Dedifferentiated amniotic fluid mesenchymal stem cell (primary cell): ENCODE results near the gene ADIPOR2.

Experiments used
- DNase-seq: peaks from one replicate; pipeline ENCODE4 v3.0.0-alpha.2; 2016; ENCODE audit errors: extremely low spot score

Gene ADIPOR2, protein sequence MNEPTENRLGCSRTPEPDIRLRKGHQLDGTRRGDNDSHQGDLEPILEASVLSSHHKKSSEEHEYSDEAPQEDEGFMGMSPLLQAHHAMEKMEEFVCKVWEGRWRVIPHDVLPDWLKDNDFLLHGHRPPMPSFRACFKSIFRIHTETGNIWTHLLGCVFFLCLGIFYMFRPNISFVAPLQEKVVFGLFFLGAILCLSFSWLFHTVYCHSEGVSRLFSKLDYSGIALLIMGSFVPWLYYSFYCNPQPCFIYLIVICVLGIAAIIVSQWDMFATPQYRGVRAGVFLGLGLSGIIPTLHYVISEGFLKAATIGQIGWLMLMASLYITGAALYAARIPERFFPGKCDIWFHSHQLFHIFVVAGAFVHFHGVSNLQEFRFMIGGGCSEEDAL

GRCh38 chr12:1690578-1691122, at the start of gene ADIPOR2:
Gene ADIPOR2, plus strand, starts transcription at chr12:1691070. Its CDS starts 63,274 bp downstream, at chr12:1754344.
- peak; percentile 94 for DNase-seq

DNA sequence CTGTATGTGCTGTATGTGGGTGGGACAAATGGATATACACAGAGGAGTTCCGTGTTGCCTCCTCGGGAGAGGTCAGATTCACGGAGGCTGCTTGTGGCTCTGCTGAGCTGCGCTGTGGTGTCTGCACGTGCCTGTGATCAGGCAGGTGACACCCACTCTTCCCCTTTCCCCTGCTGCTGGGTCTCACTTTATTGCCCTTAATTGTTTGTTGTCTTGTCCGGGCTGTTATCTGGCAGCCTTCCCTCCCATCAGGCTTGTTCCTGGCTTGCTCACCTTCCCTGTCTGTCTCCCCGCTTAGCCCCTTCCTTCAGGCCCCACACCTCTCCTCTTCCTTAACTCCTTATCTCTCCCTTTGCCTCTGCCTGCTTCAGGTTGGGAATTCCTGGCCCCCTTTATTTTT, 48.4 kb upstream of the ADIPOR2 start:
- DNase-seq = no peak

DNA sequence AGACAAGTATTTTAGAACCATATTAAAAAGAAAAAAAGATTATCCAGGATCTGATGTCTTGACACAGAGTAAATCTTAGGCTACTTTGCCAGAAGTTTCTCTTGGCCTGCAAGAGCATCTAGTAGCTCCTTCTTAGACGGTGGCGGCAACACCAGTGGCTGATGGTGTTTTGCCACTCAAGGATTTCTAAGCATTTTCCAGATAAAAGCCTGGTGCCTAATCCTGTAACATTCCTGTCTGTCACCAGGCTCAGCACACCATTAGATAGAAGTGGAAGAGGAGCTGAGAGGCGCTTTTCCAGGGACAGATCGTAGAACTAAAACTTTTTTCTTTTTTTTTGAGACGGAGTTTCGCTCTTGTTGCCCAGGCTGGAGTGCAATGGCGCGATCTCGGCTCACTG, 47.8 kb upstream of the ADIPOR2 start:
- DNase-seq = no peak

DNA sequence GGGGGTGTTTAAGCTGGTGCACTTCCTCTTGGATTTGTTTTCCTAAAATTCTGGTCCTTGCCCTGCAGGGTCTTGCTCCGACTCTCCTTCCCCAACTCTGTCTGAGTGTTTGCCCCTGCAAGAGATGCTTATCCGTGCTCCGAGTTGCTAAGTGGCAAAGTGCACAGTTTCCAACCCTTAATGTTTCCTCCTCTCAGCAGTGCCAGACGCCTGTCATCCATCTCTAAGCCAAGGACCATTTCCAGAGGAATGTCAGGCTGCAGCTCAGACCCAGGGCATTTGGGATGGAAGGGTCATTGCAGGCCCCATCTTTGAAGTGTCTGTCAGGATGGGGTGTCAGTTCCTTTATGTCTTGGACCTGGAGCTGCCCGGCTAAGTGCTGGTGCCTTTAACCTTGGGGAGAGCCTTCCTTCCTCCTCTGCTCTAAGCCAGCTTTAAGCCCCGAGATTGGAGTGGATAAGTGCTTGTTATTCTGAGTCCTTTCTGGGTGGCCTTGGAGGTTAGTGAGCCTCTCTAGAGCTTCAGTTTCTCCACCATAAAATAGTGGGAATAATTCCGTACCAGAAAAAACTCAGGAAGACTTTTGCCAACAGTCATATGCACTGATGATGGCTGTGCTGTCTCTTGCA, 46.9 kb upstream of the ADIPOR2 start:
- no peak for DNase-seq

DNA sequence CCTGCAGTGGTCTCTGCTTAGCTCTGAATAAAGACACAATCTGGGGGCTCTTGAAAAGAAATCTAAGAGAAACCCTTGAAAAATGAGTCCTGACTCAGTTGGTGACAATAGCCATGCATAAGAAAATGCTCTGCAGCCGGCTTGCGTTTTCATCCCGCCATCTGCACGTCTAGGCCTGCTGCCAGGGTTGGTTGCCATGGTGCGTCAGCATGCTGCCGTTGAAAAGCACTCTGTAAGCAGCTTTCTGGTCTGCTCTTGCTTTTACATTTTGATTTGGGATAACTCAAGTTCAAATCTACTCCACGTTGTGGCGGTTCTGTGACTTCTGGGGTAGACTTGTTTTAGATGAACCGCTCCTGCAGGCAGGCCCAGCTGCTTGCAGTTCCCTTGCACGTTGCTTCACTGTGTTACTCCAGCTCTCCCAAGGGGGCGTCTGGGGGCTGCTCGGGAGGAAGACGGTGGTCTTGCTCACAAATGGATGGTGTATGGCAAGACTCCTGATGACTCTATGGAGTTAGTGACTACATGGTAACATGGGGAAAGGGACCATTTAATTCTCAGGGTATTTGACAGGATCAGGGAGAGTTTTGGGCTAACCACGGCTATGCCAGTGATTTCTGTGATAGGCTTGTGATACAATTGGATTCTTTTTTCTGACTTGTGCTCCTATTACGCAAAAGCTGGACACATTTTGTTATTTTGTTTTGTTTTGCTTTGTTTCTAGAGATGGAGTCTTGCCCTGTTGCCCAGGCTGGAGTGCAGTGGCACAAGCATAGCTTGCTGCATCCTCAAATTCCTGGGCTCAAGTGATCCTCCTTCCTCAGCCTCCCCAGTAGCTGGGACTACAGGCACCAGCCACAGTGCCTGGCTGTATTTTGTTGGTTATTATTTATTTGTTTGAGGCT, 46.1 kb upstream of the ADIPOR2 start:
- peak; percentile 51 for DNase-seq

DNA sequence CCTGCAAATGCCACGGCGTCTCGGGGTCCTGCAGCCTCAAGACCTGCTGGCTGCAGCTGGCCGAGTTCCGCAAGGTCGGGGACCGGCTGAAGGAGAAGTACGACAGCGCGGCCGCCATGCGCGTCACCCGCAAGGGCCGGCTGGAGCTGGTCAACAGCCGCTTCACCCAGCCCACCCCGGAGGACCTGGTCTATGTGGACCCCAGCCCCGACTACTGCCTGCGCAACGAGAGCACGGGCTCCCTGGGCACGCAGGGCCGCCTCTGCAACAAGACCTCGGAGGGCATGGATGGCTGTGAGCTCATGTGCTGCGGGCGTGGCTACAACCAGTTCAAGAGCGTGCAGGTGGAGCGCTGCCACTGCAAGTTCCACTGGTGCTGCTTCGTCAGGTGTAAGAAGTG, 45.1 kb upstream of the ADIPOR2 start:
- no peak for DNase-seq

DNA sequence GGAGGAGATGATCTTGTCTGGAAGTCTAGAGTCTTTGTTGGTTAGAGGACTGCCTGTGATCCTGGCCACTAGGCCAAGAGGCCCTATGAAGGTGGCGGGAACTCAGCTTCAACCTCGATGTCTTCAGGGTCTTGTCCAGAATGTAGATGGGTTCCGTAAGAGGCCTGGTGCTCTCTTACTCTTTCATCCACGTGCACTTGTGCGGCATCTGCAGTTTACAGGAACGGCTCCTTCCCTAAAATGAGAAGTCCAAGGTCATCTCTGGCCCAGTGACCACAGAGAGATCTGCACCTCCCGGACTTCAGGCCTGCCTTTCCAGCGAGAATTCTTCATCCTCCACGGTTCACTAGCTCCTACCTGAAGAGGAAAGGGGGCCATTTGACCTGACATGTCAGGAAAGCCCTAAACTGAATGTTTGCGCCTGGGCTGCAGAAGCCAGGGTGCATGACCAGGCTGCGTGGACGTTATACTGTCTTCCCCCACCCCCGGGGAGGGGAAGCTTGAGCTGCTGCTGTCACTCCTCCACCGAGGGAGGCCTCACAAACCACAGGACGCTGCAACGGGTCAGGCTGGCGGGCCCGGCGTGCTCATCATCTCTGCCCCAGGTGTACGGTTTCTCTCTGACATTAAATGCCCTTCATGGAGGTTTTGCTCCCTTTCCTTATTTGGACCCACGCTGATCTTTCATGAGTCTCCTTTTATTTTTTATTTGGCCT, 44.1 kb upstream of the ADIPOR2 start:
- DNase-seq = no peak

DNA sequence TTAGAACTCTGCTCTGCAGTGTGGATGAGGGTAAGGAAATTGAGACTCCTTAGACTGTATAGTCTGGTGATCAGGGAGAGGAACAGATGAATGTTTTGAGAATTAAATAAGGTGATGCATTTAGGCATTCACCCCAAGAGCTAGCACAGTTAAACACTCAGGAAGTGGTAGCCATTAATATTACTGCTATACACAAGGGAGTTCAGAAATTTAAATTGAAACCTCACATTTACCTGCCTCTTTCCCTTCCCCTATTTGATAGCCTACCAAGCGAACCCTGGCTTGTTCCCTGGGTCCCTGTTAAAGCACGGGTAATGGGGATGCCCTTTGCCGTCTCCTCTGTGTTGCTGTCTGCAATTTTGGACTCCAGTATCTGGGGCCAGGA, 43.6 kb upstream of the ADIPOR2 start:
- no peak for DNase-seq

DNA sequence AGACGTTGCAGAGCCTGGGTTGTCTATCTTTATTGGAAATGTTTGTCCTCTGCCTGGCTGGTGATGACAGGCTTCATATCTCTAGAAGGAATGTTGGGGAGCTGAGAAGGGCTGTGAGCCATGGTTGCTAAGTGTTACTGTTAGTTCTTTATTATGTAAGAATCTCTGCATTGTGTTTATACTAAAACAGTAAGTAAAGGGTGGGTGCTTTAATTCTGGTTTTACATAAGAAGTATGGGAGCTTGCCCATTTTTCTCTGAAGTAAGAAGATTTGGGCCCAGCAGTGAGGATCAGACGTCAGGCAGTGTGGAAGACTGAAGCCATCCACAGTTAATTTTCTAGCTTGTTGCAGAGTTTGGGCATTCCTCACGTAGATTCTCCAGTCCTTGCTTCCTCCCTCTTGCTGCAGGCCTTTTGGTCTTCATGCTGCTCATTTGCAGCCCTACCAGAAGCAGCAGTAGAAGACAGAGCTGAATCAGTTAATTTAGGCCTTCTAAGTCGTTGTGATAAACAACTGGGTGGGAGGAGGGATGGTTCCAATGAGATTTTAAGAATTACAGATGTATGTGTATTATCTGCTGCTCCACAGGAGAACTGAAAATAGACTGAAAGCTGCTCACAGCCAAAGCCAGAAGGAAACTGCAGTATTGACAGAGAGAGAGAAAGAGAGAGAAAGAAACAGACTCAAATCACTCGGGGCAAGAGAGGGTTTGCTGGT, 40.5 kb upstream of the ADIPOR2 start:
- DNase-seq = no peak

DNA sequence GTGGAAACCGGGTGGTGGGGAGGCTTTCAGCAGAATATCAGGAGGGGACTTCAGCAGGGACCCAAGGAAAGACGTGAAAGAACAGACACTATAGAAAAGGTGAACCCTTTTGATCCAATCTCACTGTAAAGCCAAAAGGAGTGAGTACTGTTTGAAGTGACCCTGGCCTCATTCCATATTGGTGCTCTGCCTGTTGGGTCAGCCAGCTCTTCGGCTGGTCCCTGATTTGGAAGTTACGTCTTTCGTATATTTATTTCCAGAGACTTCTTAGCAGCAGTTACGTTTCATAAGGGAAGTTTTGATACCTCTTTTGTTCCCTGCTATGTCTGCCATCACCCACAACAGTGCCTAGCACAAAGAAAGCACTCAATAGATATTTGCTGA, 39.9 kb upstream of the ADIPOR2 start:
- no peak for DNase-seq

DNA sequence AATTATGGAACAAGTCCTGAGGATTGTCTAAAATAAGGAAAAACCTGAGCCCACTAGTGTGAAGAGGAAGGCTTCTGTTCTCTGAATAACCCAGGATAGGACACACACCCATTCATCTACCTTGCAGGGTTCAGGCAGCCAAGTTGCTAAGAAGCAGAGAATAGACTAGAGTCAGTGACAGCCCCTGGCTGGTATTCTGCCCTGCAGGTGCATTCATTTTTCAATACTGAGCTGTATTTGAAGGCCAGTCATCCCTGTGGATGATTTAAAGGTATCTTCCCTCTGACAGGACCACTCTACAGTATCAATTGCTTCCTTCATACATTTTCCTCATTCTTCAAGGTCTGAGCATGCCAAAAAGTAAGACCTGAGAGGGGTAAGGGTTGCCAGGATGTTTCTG, 38.9 kb upstream of the ADIPOR2 start:
- no peak for DNase-seq

DNA sequence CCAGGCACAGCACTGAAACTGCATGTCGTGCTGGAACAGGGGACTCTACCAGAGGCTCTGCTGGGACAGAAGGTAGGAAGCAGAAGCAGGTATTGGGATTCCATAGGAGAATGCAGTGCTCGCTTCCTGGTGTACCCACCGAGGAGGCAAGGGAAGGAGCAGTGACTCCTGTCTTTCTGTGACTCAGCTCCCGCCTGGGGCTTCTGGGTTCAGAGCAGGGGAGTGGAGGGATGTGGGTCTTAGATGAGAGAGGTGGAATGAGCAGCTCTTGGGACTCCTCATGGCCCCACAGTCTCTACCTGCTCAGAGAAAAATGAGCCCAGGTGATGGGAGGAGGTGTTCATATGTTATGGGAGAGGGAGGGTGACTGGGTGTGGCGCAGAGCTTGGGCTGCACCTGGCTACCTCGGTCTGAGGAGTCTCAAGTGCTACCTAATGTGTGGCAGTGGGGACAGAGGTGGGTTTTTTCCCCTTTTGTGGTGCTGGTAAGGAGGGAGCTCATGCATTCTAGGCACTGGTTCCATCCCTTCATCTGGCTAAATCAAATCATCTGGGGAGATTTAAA, 35.6 kb upstream of the ADIPOR2 start:
- no peak for DNase-seq

DNA sequence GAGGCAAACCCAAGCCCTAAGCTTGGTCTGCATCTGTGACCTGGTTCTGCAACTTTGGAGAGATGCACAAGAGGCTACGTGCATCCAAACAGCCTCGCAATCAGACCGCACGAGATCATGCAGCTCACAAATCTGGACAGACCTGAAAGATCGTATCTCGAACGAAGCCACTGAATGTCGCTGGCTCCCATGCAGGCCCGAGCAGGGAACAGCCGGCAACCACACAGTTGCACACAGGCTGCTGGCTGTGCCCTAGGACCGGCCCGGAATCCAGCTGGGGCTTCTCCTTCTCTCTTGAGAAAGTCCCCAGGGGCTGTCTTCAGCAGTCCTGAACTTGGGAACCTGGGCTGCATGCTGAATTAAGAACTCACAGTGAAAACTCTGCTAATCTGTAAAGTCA, 34.0 kb upstream of the ADIPOR2 start:
- DNase-seq = no peak

DNA sequence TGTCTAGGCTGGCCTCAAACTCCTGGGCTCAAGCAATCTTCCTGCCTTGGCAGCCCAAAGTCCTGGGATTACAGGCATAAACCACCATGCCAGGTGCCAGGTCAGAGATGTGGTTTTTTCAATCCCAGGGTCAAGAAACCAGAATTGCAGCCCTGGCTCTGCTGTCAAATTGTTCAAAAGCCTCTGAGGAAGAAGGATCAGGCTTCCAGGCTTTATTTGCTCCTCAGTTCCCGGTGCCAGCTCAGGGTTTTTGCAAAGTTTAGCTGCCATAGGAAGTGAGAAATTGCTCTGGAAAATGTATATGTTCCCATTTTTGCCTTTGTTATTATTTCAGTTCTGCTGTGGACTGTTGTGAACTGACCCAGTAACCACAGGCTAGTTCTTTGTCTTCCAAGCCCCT, 33.2 kb upstream of the ADIPOR2 start:
- DNase-seq = no peak

GRCh38 chr12:1660304-1661187, 30.3 kb upstream of the ADIPOR2 start:
- DNase-seq = no peak

DNA sequence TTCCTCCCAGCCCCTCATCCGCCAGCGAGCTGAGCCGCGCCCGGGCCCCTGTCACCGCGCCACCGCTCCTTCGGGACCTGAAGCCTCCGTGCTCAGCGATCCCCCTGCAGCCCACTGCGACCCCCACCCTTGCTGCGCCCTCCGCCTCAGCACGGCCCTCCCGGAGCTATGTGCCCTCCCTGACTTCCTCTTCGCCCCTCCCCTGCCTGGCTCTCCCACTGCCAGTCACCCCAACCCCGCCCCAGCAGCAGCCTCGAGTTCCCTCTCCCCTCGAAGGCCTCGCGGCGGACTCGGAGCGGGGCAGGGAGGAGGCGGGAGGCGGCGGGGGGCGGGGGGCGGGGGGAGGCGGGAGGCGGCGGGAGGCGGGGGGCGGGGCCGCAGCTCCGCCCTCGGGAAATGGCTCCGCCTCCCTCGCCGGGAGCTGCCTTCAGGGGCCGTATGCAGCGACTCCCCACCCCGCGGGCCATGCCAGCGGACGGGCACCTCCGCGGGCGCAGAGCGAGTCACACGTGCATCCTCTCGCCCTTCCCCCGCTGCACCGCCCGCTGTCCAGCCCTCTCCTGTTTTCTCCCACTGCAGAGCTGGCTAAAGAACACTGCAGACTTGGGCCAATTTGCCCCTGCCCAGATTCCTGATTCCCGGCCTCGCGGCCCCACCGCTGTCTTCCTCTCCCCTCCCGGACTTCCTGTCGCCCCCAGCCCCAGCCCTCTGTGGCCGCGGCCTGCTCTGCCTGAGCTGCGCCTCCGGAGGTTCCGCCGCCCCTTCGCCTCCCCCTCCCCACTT, 29.1 kb upstream of the ADIPOR2 start:
- peak; percentile 87 for DNase-seq

DNA sequence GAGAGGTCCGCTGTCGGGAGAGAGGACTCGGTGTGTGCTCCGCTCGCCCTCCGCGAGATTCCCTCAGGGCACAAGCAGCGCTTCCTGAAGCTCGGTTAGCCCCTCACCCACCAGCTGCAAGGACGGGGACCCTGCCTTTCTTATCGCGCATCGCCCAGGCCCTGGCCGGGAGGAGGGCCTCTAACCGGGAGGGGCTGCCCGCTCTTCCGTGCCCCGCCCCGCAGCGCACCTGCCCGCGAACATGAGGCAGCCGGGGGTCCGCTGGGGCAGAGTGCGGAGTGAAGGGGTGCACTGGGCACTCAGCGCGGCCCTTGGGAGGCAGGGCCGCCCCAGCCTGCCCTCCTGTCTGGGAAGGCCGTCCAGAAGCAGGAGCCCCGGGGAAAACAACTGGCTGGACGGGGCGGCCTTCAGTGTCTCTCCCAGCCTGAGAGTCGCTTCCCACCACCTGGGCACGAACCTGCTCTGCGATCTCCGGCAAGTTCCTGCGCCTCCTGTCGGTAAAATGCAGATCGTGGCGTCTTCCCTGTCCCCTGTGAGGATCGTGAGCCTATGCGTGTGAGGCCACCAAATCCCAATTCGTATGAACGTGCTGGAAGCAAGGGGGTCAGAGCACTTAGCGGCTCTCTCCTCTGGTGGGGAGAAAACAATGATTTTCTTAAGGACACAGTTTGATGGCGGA, 28.0 kb upstream of the ADIPOR2 start:
- no peak for DNase-seq

- DNase-seq = no peak
Observed at GRCh38 chr12:1663440-1664132, 27.3 kb upstream of the ADIPOR2 start.
